ENCODE results near the gene PLCL1. TPM values are rescaled to one million over a fixed set of nuclear protein-coding genes. Genes with fewer than 3 reads are reported as not detected.
A peak's percentile ranks its signal among the peaks of the same experiment; 100 is the strongest.

PLCL1 gene
- polyA plus RNA-seq, 1 of the 3 experiments (the other 2 are of a cell fraction) = 7.7 TPM

DNA sequence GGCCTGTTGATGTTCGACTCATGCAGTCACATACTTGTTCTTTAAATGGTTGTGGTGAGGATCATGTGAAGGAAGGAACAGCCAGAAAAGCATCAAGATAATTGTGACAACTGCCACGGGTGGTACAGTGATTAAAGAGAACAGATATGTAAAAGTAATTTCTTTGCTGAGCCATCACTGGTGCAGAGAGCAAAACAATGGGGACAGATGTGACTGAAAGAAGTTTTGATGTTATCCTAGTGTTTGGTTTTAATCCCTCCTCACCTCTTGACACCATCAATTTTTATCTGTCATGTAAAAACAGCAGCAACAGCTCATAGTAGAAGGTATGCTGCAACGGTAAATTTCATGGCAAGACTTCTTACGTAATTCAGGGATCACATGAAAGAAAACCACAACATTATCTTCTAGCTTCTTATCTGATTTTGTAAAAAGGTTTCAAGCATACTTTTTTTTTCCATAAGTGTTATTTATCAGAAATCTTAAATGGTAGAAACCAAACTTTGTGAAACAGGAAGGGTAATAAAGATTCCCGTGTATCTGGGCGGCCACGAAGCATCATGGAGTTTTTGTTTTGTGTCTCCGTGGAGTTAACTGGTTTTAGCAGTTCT lies 65.2 kb downstream of the PLCL1 start (continued):
- TF ChIP-seq, protein P1, sequence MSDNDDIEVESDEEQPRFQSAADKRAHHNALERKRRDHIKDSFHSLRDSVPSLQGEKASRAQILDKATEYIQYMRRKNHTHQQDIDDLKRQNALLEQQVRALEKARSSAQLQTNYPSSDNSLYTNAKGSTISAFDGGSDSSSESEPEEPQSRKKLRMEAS (IDR thresholded peaks at IDR 0.05; ENCODE audit: low read depth) = no peak
- TF ChIP-seq TEAD4 (IDR thresholded peaks at IDR 0.05; ENCODE audit: borderline replicate concordance, insufficient read depth) (peak; percentile 62; the same call in 1 of the 2 replicates), FOXM1 (IDR thresholded peaks at IDR 0.05; ENCODE audit: low read depth) (peak; percentile 41; the same call in 1 of the 2 replicates), TAF1 (IDR thresholded peaks at IDR 0.05; ENCODE audit: borderline replicate concordance, low read depth, low read length) (no peak), FOXJ3 (CRISPR knock-in tag; IDR thresholded peaks at IDR 0.05) (no peak), NRF1 (IDR thresholded peaks at IDR 0.05; ENCODE audit: low read depth, low read length) (no peak)
- TF ChIP-seq, protein P2, sequence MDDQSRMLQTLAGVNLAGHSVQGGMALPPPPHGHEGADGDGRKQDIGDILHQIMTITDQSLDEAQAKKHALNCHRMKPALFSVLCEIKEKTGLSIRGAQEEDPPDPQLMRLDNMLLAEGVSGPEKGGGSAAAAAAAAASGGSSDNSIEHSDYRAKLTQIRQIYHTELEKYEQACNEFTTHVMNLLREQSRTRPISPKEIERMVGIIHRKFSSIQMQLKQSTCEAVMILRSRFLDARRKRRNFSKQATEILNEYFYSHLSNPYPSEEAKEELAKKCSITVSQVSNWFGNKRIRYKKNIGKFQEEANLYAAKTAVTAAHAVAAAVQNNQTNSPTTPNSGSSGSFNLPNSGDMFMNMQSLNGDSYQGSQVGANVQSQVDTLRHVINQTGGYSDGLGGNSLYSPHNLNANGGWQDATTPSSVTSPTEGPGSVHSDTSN (IDR thresholded peaks at IDR 0.05) = peak; percentile 79
- TF ChIP-seq, protein P3, sequence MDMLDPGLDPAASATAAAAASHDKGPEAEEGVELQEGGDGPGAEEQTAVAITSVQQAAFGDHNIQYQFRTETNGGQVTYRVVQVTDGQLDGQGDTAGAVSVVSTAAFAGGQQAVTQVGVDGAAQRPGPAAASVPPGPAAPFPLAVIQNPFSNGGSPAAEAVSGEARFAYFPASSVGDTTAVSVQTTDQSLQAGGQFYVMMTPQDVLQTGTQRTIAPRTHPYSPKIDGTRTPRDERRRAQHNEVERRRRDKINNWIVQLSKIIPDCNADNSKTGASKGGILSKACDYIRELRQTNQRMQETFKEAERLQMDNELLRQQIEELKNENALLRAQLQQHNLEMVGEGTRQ (IDR thresholded peaks at IDR 0.05; ENCODE audit: borderline replicate concordance, low read depth, low read length) = no peak

DNA sequence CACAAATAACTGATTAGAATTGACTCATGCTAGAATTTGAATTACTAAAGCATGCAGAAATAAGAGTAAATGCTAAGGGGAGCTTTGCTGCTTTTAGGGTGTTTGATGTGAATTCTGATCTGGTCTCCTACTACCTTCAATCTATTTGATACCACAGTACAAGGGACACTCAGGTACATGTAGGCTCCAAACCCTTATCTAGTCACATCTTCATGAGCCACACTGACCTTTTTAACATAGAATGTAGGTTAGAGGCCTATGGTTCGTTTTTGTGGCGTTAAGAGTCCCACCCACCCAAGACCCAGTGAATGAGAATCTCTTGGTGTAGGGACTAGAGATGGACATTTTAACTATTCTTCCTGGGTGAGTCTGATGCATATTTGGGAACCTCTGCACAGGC lies 65.7 kb downstream of the PLCL1 start:
- H3K4me3 ChIP-seq (ENCODE audit: low read depth in 2 of 2, low read length in 1 of 2) = no peak overlapping the region
- TF ChIP-seq, protein P2 (IDR thresholded peaks at IDR 0.05) = no peak
- no peak for TF ChIP-seq NFIC (IDR thresholded peaks at IDR 0.05; ENCODE audit: borderline replicate concordance)
- no peak for TF ChIP-seq YY1 (IDR thresholded peaks at IDR 0.05; ENCODE audit: low read depth)
- TF ChIP-seq, protein P3 (IDR thresholded peaks at IDR 0.05; ENCODE audit: borderline replicate concordance, low read depth, low read length) = no peak
- TF ChIP-seq JUND (IDR thresholded peaks at IDR 0.05) = no peak
- TF ChIP-seq, protein P1 (IDR thresholded peaks at IDR 0.05; ENCODE audit: low read depth) = no peak
- TF ChIP-seq, protein P4, sequence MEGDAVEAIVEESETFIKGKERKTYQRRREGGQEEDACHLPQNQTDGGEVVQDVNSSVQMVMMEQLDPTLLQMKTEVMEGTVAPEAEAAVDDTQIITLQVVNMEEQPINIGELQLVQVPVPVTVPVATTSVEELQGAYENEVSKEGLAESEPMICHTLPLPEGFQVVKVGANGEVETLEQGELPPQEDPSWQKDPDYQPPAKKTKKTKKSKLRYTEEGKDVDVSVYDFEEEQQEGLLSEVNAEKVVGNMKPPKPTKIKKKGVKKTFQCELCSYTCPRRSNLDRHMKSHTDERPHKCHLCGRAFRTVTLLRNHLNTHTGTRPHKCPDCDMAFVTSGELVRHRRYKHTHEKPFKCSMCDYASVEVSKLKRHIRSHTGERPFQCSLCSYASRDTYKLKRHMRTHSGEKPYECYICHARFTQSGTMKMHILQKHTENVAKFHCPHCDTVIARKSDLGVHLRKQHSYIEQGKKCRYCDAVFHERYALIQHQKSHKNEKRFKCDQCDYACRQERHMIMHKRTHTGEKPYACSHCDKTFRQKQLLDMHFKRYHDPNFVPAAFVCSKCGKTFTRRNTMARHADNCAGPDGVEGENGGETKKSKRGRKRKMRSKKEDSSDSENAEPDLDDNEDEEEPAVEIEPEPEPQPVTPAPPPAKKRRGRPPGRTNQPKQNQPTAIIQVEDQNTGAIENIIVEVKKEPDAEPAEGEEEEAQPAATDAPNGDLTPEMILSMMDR (IDR thresholded peaks at IDR 0.05) = no peak
- TF ChIP-seq TCF12 (IDR thresholded peaks at IDR 0.05) = no peak
- TF ChIP-seq ELF1 (IDR thresholded peaks at IDR 0.05) = no peak
- TF ChIP-seq TAF1 (IDR thresholded peaks at IDR 0.05; ENCODE audit: borderline replicate concordance, low read depth, low read length) = no peak
- TF ChIP-seq SMC3 (IDR thresholded peaks at IDR 0.05; ENCODE audit: low read depth, low read length) = no peak

More for the DNA sequence above, 65.7 kb downstream of the PLCL1 start:
- no peak for DNase-seq
- no peaks in the 10 kb centered on the region for H3K9me2 ChIP-seq
- H3K9ac ChIP-seq = no peak overlapping the region
- peaks cover 23% of the 10 kb centered on the region for H3F3A ChIP-seq (replicated peaks; ENCODE audit: insufficient read depth)
- peaks cover 15 to 27% of the 10 kb centered on the region in 2 experiments; a peak in 3 of 4 replicates for H3K4me1 ChIP-seq (ENCODE audit: control insufficient read depth in 1 of 2, insufficient read depth in 2 of 2, low read depth in 1 of 2, low read length in 1 of 2)
- H3K4me2 ChIP-seq = no peak overlapping the region
- H3K9me3 ChIP-seq = no peaks in the 10 kb centered on the region
- no peaks in the 10 kb centered on the region for H3K27me3 ChIP-seq (ENCODE audit: insufficient read depth)
- WGBS (ENCODE audit: low lambda C conversion rate) = 100% methylated on average over 2 of the region's 2 CpGs
- CTCF ChIA-PET = interaction anchor here (1.2 to 1.5 kb wide), 2 partner anchors 32 to 427 kb away, joined by 3 to 5 read pairs; no protein-coding TSS in a partner anchor
- H3K27ac ChIP-seq (ENCODE audit: low read depth in 2 of 2, low read length in 1 of 2) = peak overlapping the region; percentile 68 to 80
- peaks cover 39% of the 10 kb centered on the region for H3K79me2 ChIP-seq (ENCODE audit: insufficient read depth)
- H4K20me1 ChIP-seq (ENCODE audit: insufficient read depth) = no peaks in the 10 kb centered on the region
- POLR2A ChIA-PET = no interaction called here
- peaks cover 0 to under 1% of the 10 kb centered on the region in 2 experiments for H3K36me3 ChIP-seq (replicated peaks in 1 of 2; ENCODE audit: control insufficient read depth in 1 of 2, insufficient read depth in 2 of 2, low read length in 1 of 2)
- H2AFZ ChIP-seq (ENCODE audit: low read depth) = no peak overlapping the region

Data from SK-N-SH (cell line).